Lung (tissue), 12 donors: ENCODE measurements around the gene ASB17. TPM values are rescaled to one million over a fixed set of nuclear protein-coding genes. Genes with fewer than 3 reads are reported as not detected.
"Not testable (repeated sequence)": the region's sequence is repeated elsewhere in the genome, so short reads cannot be mapped to it uniquely, and the experiment has no call there.

Experiments used
- ATAC-seq: fragments of 200-7000 bp; cut with Tn5 transposase; one replicate; pipeline ENCODE4 v1.9.1; 2020; ENCODE audit warnings: moderate number of reproducible peaks; ENCODE audit not compliant: insufficient read depth, low FRiP score
- DNase-seq, 3 donors: peaks; one replicate each; pipeline ENCODE4 v3.0.0-alpha.2; 2013 to 2017
- H3K27ac ChIP-seq, 2 donors: one replicate each; pipeline ENCODE4 v1.5.1; 2013; ENCODE audit warnings: mild to moderate bottlenecking in 2 of 2, moderate library complexity in 2 of 2, control low read depth in 1 of 2, inconsistent platforms in 1 of 2, low read depth in 1 of 2, low read length in 1 of 2
- H3K27me3 ChIP-seq, 3 donors: one replicate each; pipeline ENCODE4 v1.5.1; 2013; ENCODE audit warnings: low read length in 2 of 3; ENCODE audit not compliant: control insufficient read depth in 3 of 3, insufficient read depth in 3 of 3
- H3K36me3 ChIP-seq, 4 donors: one replicate each; pipeline ENCODE4 v1.5.1; 2013; ENCODE audit warnings: low read length in 4 of 4, mild to moderate bottlenecking in 1 of 4, moderate library complexity in 1 of 4; ENCODE audit not compliant: control insufficient read depth in 4 of 4, insufficient read depth in 4 of 4
- H3K4me1 ChIP-seq, 5 donors: one replicate each; pipeline ENCODE4 v1.5.1; 2013; ENCODE audit warnings: low read length in 5 of 5, mild to moderate bottlenecking in 2 of 5, moderate library complexity in 1 of 5; ENCODE audit not compliant: control insufficient read depth in 5 of 5, insufficient read depth in 5 of 5
- H3K4me3 ChIP-seq: one replicate; pipeline ENCODE4 v1.5.1; 2013; ENCODE audit warnings: mild to moderate bottlenecking, control low read depth, moderate library complexity
- H3K9ac ChIP-seq, 2 donors: one replicate each; pipeline ENCODE4 v1.5.1; 2013; ENCODE audit warnings: low read length in 2 of 2, control low read depth in 1 of 2; ENCODE audit not compliant: insufficient read depth in 1 of 2
- H3K9me3 ChIP-seq, 4 donors: one replicate each; pipeline ENCODE4 v1.5.1; 2013; ENCODE audit warnings: low read length in 3 of 4, mild to moderate bottlenecking in 1 of 4, moderate library complexity in 1 of 4; ENCODE audit not compliant: control insufficient read depth in 4 of 4, insufficient read depth in 3 of 4
- CTCF ChIP-seq: IDR thresholded peaks from 2 replicates; pipeline ENCODE4 v1.5.1; 2012; ENCODE audit warnings: mild to moderate bottlenecking; ENCODE audit errors: control extremely low read depth, extremely low read depth
- WGBS, 2 donors: extraction: QIAGEN DNeasy Blood & Tissue Kit; methylation state at CpG; one replicate each; pipeline ENCODE4 v1.1.7; 2013; 5-methylcytosine and 5-hydroxymethylcytosine counted together
- polyA plus RNA-seq, 2 donors: library from polyadenylated mRNA; stranded (reverse); fragments of 200-250 nt; gene quantifications; one replicate each; pipeline ENCODE4 v1.2.1, GENCODE V29; 2013
- total RNA-seq, 2 donors: library from RNA; depleted of rRNA in 1 of 2; stranded (reverse); fragments of >200 nt in 1 of 2; gene quantifications; one replicate each; pipeline ENCODE4 v1.2.1, GENCODE V29; 2014 to 2021
- donor health status: control.
- donor health status: control.
- donor health status: Bipolar disorder and iron deficiency.
- donor health status: healthy.
- donor health status: DM: yes; HTN: yes; CAD: no.

ASB17 gene
- total and polyA plus RNA-seq, 4 donors, result not detected

DNA sequence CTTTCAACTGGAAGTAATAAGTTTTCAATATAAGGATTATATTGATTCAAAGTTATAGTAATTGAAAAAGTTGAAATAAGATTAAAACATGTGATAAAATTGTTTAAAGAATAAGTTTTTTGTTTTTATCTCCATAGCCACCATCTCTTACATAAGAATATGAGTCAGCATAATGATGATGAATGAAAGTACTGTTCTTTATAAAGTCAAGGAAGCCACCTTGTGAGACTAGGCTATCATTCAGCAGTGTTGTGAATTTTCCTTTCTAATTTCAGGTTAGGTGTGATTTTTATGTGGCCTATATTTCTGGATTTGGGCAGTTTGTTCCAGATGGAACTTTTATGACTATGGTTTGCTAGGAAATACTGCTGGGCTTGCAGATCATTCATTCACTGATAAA is 22.4 kb upstream of the ASB17 start:
- no peak for TF ChIP-seq CTCF
- H3K9me3 ChIP-seq, result no peaks in the 10 kb centered on the region
- no peak overlapping the region for H3K4me3 ChIP-seq
- no peak for ATAC-seq
- H3K36me3 ChIP-seq, result no peaks in the 10 kb centered on the region
- no peaks in the 10 kb centered on the region for H3K4me1 ChIP-seq
- no peaks in the 10 kb centered on the region for H3K27me3 ChIP-seq
- H3K9ac ChIP-seq, result no peak overlapping the region
- DNase-seq, result no peak
- no peak overlapping the region for H3K27ac ChIP-seq

DNA sequence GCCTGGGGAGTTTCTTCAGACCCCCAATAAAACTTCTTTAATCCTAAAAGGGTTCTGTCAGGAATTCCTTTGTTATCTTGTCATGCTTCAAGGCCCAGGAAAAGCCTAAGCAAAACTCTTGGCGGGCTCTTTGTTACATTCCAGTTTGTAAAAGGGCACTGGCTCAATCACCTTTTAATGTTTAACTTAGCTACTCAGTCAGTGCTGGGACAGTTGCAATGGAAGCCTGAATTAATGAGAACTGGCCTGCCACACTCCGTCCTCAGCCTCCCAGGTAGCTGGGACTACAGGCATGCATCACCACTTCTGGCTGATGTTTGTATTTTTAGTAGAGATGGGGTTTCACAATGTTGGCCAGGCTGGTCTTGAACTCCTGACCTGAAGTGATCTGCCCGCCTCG is 21.3 kb upstream of the ASB17 start:
- Histone ChIP-seq H3K4me1 (no peaks in the 10 kb centered on the region), H3K4me3 (no peak overlapping the region), H3K27me3 (no peaks in the 10 kb centered on the region), H3K27ac (no peak overlapping the region), H3K9me3 (no peaks in the 10 kb centered on the region), H3K9ac (no peak overlapping the region), H3K36me3 (no peaks in the 10 kb centered on the region)
- no peak for TF ChIP-seq CTCF
- DNase-seq (no peak), ATAC-seq (no peak)
- 91 to 95% methylated on average over 4 of the region's 4 CpGs for WGBS, 2 donors

DNA sequence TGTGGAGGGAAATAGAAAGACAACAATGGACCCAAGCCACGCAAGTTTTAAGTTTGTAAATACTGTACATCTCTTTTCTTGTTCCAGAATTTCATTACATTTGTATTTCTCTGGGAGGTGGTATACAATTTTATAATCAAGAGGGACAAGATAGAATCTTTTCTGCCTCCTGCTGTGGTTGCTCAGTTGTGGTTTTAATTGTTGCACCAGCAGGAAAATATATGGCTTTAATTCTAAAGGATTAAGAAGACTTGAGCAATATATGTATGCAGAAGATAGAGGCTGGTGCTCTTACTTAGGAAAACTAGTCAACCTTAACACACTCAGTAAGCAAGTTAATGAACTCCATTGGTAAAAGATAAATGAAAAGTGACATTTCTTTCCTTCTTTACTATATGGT is 19.8 kb upstream of the ASB17 start:
- H3K36me3 ChIP-seq, result no peaks in the 10 kb centered on the region
- ATAC-seq (no peak), DNase-seq (no peak)
- WGBS, 2 donors, result 77 to 84% methylated on average over 1 of the region's 1 CpG
- no peak overlapping the region for H3K4me3 ChIP-seq
- H3K9ac ChIP-seq, result no peak overlapping the region
- H3K4me1 ChIP-seq, result no peaks in the 10 kb centered on the region
- no peak overlapping the region for H3K27ac ChIP-seq
- no peaks in the 10 kb centered on the region for H3K27me3 ChIP-seq
- no peak for TF ChIP-seq CTCF
- no peaks in the 10 kb centered on the region for H3K9me3 ChIP-seq

- Histone ChIP-seq H3K27me3 (no peaks in the 10 kb centered on the region), H3K36me3 (no peaks in the 10 kb centered on the region), H3K9ac (no peak overlapping the region), H3K27ac (no peak overlapping the region), H3K4me3 (no peak overlapping the region), H3K9me3 (no peaks in the 10 kb centered on the region), H3K4me1 (no peaks in the 10 kb centered on the region)
- DNase-seq (no peak), ATAC-seq (no peak)
- 90 to 94% methylated on average over 3 of the region's 3 CpGs for WGBS, 2 donors
- TF ChIP-seq CTCF, result no peak
These were observed 18.0 kb upstream of the ASB17 start for GRCh38 chr1:75950176-75950575.

DNA sequence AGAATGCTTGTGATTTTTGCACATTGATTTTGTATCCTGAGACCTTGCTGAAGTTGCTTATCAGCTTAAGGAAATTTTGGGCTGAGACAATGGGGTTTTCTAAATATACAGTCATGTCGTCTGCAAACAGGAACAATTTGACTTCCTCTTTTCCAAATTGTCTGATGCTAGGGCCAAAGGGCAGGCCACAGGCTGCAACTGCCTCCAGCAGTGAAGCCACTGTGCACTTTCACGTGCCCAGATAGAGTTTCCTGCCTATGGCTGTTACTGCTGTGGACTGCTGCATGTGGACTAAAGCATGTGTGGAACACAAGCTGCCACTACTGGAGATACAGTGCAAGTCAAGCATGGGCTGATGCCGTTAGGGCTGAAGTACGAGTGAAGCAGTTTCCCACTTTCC is 10.8 kb upstream of the ASB17 start:
- not testable (repeated sequence) for H3K36me3 ChIP-seq, H3K9ac ChIP-seq, H3K4me1 ChIP-seq, H3K4me3 ChIP-seq, H3K27me3 ChIP-seq, H3K27ac ChIP-seq, ATAC-seq, H3K9me3 ChIP-seq
- DNase-seq, result peak in 2 of 3 donors; percentile 13 to 15
- WGBS, 2 donors, result 37 to 51% methylated on average over 4 of the region's 4 CpGs
